Endothelial cell of hepatic sinusoid (primary cell): ENCODE measurements around the gene SKI.

Experiments used
- in situ Hi-C: cut with HindIII; loops from 2 replicates; pipeline ENCODE4 v1.10.0; 2017; ENCODE audit warnings: low sequenced_read_pairs

SKI gene

GRCh38 chr1:2301607-2302291, 73.6 kb downstream of the SKI start:
- in situ Hi-C loops, result loop anchor here (5.0 to 10.0 kb wide), 5 partner anchors 46 to 167 kb away; no protein-coding TSS in a partner anchor

DNA sequence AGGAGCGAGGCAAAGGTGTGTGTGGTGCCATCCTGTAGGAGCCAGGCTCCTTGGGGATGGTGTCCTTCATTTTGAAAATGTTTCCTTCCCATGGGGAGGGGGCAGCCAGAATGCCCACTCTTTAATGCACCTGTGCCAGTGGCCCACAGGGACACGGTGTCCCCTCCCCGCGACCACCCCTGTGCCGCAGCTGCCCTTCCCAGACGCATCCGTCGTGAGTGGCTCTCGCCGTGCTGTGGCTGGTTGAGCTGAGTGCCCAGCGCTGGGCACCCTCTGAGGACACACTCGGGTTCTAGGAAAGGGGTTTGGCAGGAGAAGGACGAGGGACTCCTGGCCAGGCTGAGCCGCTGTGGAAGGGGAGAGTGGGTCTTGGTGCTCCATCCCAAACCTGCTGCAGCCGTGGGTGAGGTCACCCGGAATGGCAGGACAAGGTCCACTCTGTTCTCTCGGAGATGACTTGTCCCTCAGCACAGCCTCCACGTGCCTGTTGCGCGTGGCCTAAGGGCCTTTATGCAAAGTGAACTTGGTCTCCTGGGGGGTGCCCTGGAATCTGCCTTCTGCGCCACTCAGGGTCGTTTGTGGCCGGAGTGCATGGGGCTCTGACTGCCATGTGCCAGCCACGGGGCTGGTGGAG, 74.3 kb downstream of the SKI start:
- in situ Hi-C loops, result loop anchor here (5.0 to 10.0 kb wide), 5 partner anchors 45 to 168 kb away; no protein-coding TSS in a partner anchor

- in situ Hi-C loops, result loop anchor here (5.0 to 10.0 kb wide), 5 partner anchors 44 to 168 kb away; no protein-coding TSS in a partner anchor
These were observed 75.1 kb downstream of the SKI start for GRCh38 chr1:2303016-2303775.

GRCh38 chr1:2303781-2304180, 75.7 kb downstream of the SKI start:
- in situ Hi-C loops, result loop anchor here (5.0 to 10.0 kb wide), 5 partner anchors 44 to 169 kb away; no protein-coding TSS in a partner anchor

DNA sequence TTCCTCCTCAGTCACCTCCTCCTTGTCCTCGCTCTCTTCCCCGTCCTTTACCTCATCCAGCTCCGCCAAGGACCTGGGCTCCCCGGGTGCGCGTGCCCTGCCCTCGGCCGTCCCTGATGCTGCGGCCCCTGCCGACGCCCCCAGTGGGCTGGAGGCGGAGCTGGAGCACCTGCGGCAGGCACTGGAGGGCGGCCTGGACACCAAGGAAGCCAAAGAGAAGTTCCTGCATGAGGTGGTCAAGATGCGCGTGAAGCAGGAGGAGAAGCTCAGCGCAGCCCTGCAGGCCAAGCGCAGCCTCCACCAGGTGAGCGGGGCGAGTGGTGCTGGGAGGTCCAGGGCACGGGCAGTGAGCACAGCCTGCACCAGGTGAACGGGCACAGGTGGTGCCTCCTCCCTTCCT, 76.2 kb downstream of the SKI start:
- in situ Hi-C loops, result loop anchor here (5.0 to 10.0 kb wide), 5 partner anchors 43 to 169 kb away; no protein-coding TSS in a partner anchor

GRCh38 chr1:2304921-2305681, 77.0 kb downstream of the SKI start:
- in situ Hi-C loops, result loop anchor here (5.0 to 10.0 kb wide), 5 partner anchors 42 to 170 kb away; no protein-coding TSS in a partner anchor

DNA sequence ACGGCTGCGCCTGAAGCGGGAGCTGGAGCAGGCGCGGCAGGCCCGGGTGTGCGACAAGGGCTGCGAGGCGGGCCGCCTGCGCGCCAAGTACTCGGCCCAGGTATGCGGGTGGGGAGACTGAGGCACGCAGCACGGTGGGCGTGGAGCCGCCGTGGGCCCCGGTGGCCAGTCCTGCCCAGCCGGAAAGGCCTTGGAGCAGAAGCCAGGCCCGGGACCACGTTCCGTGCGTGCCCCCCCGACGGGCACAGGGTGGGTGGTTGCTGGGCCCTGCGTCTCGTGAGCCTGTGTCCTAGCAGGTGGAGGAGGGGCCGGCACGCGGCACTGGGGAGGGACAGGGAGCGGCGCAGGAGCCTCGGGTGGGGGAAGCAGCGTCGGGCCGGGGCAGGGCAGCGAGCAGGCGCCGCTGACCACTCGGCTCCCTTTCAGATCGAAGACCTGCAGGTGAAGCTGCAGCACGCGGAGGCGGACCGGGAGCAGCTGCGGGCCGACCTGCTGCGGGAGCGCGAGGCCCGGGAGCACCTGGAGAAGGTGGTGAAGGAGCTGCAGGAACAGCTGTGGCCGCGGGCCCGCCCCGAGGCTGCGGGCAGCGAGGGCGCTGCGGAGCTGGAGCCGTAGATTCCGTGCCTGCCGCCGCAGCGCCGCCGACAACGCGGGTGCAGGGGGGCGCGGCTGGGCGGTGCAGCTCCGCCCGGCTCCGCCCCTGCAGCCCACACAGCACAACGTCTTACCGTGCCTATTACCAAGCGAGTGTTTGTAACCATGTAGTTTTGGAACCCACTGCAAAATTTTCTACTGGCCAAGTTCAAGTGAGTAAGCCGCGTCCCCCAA, 78.2 kb downstream of the SKI start:
- in situ Hi-C loops, result loop anchor here (10.0 kb wide), 1 partner anchor 172 kb away; no protein-coding TSS in a partner anchor

DNA sequence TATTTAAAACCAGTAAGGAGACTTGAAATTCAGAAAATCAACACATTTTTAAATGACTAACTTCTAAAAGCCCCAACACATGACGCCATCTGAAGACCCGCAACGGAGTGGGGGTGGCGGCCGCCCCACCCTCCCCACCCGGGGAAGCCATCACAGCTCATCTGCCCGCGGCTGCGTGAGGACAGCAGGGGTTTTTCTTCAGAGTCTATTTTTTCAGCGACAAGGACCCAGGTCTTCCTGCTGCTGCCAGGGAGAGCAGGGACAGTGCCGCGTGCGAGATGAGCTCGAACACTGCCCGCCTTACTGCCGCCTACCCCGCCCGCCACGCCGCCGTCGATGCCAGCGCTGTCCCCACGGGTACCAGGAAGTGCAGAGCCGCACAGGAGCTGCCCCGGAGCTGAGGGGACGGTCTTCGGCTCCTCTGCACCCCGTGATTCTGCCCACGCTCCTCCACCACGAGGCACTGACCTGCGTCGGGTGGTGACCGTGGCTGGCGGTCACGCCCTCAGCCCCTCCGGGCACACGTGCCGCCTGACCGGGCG, 79.0 kb downstream of the SKI start:
- in situ Hi-C loops, result loop anchor here (10.0 kb wide), 1 partner anchor 172 kb away; no protein-coding TSS in a partner anchor

DNA sequence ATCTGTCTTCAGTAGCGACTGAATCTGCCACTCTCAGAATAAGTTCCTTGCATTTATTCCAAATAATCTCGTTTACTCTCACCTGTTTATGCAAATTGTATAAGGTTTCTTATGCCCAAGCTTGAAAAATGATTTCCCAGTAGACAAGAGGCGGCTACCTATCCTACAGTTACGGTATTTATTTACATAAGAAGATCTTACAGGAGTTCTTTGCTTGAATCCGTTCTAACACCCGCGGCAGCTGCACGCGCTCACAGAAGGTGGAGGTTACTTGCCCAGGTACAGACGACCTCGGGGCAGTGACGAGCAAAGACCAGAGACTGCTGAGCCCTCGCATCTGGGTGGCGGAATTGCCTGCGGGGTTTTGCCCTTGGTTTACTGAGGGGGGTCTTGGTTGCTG, 79.9 kb downstream of the SKI start:
- in situ Hi-C loops, result loop anchor here (10.0 kb wide), 1 partner anchor 173 kb away; no protein-coding TSS in a partner anchor

DNA sequence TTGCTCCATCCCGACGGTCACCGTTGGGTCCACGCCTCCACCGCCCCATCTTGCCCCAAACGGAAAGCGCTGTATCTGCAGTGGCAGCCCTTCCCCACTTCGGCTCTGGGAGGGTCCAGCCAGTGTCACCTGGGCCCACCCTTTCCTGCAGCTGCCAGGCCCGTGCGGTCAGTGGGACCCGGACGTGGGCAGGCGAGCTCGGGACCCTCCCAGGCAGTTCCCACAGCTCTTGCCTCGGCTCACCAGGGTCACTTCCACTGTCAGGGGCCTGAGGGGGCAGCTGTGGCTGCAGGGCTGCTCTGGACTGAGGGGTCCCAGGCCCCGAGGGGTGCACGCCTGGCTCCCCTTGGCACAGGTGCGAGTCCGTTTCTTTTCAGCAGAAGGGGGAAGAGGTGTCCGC, 80.7 kb downstream of the SKI start:
- in situ Hi-C loops, result loop anchor here (10.0 kb wide), 1 partner anchor 174 kb away; no protein-coding TSS in a partner anchor

GRCh38 chr1:2310332-2311183, 82.4 kb downstream of the SKI start:
- in situ Hi-C loops, result no loop called here

- in situ Hi-C loops, result no loop called here
These were observed 83.3 kb downstream of the SKI start for GRCh38 chr1:2311184-2312032.

GRCh38 chr1:2312160-2312514, 84.0 kb downstream of the SKI start:
- in situ Hi-C loops, result no loop called here

GRCh38 chr1:2312515-2313301, 84.6 kb downstream of the SKI start:
- in situ Hi-C loops, result no loop called here

GRCh38 chr1:2313651-2314261, 85.6 kb downstream of the SKI start:
- in situ Hi-C loops, result no loop called here

DNA sequence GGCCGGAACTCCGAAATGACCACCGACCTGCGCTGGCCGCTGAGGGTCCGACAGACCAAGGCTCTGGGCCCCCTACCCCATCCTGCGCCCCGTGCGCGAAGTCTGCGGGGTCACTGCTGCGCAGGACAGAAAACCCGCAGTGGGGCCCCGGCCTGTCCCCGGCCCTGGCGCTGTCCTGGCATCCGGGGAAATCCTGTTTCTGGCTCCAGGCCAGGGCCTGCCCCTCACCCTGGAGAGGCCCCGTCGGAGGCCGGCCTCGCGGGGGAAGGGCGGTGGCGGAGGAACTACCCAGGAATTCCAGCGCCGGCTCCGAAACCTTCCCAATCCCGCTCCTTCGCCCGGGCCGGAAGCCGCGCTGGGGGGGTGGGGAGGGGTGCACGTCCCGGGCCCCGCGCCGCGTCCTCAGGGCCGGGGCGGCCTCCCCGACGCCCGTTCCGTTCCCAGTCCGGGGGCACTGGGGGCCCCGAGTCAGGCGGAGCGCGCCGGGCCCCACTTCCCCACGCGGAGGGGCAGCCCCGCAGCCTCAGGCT, 86.2 kb downstream of the SKI start:
- in situ Hi-C loops, result no loop called here
